Left lung (tissue), 10 donors: ENCODE data around the gene WTAP. TPM values are rescaled to one million over a fixed set of nuclear protein-coding genes. Genes with fewer than 3 reads are reported as not detected.

Experiments
- ATAC-seq: fragments of 200-7000 bp; cut with Tn5 transposase; one replicate; pipeline ENCODE4 v1.9.1; 2020; ENCODE audit warnings: moderate library complexity
- DNase-seq, 4 donors: peaks; one replicate each; pipeline ENCODE4 v3.0.0-alpha.2; 2013 to 2020
- H3K27ac ChIP-seq, 2 donors: fragments of 200-600 bp; sonication (generic) in 1 of 2; one replicate each; pipeline versions ENCODE4 v1.5.0 to v1.8.0; 2020 to 2021
- H3K27me3 ChIP-seq, 2 donors: fragments of 200-600 bp; sonication (generic) in 1 of 2; one replicate each; pipeline versions ENCODE4 v1.5.0 to v1.8.0; 2020 to 2021
- H3K36me3 ChIP-seq, 2 donors: fragments of 200-600 bp; sonication (generic) in 1 of 2; one replicate each; pipeline versions ENCODE4 v1.5.0 to v1.8.0; 2020 to 2021
- H3K4me1 ChIP-seq, 2 donors: fragments of 200-600 bp; one replicate each; pipeline ENCODE4 v1.8.0; 2021
- H3K4me3 ChIP-seq, 2 donors: fragments of 200-600 bp; sonication (generic) in 1 of 2; one replicate each; pipeline versions ENCODE4 v1.5.0 to v1.8.0; 2020 to 2021; ENCODE audit warnings: mild to moderate bottlenecking in 1 of 2
- H3K9me3 ChIP-seq, 2 donors: fragments of 200-600 bp; sonication (generic) in 1 of 2; one replicate each; pipeline versions ENCODE4 v1.5.0 to v1.8.0; 2020 to 2021
- intact Hi-C, 2 donors: fragments of 100-400 bp; cut with DNase I; formaldehyde crosslinking; loops; one replicate each; pipeline versions ENCODE4 v1.11.2 to v1.14.2; 2022
- polyA plus RNA-seq, 6 donors: library from polyadenylated mRNA; unstranded; fragments of 120-200 nt; gene quantifications; one replicate each; pipeline ENCODE4 v1.2.1, GENCODE V29; 2013; ENCODE audit not compliant: insufficient read length in 6 of 6
- total RNA-seq, 2 donors: library from RNA; stranded (reverse); fragmentation: NEBNext Ultra II Directional; extraction: Animal tissue kit (Norgen Biotek cat#: 25700); gene quantifications; one replicate each; pipeline ENCODE4 v1.2.1, GENCODE V29; 2021
- TF ChIP-seq, protein P1 (sequence below), 2 donors: fragments of 200-600 bp; sonication (generic) in 1 of 2; IDR thresholded peaks; one replicate each; pipeline versions ENCODE4 v1.5.0 to v1.8.0; 2021; ENCODE audit warnings: antibody characterized with exemption in 2 of 2
- donor health status: DM: no; HTN: yes; CAD: no.
- donor health status: DM: no; HTN: no; CAD: no.

Gene WTAP
- total and polyA plus RNA-seq, 8 donors, result 66.6 to 135 (median 125) TPM

DNA sequence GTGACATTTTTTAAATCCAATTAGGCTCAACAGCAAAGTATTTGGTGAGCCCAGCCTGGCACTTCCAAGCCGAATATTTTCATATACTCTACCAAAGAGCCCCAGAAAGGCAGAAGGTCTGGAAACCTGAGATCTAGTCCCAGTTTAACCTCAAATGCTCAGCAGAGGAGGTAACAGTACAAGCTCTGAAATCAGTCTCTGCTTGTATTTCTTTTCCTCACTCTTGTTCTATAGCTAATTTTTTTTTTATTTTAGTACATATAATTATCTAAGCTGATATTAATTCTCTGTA, 43.3 kb upstream of the WTAP start:
- intact Hi-C loops, result no loop called here
- Histone ChIP-seq H3K4me1 (peaks cover 5 to 96% of the 10 kb centered on the region in 2 donors), H3K36me3 (peaks cover 0 to 100% of the 10 kb centered on the region in 2 donors), H3K27me3 (no peaks in the 10 kb centered on the region), H3K4me3 (peak overlapping the region in 1 of 2 donors; percentile 4), H3K9me3 (no peaks in the 10 kb centered on the region), H3K27ac (peak overlapping the region in 1 of 2 donors; percentile 19)
- no peak for DNase-seq
- TF ChIP-seq, protein P1, sequence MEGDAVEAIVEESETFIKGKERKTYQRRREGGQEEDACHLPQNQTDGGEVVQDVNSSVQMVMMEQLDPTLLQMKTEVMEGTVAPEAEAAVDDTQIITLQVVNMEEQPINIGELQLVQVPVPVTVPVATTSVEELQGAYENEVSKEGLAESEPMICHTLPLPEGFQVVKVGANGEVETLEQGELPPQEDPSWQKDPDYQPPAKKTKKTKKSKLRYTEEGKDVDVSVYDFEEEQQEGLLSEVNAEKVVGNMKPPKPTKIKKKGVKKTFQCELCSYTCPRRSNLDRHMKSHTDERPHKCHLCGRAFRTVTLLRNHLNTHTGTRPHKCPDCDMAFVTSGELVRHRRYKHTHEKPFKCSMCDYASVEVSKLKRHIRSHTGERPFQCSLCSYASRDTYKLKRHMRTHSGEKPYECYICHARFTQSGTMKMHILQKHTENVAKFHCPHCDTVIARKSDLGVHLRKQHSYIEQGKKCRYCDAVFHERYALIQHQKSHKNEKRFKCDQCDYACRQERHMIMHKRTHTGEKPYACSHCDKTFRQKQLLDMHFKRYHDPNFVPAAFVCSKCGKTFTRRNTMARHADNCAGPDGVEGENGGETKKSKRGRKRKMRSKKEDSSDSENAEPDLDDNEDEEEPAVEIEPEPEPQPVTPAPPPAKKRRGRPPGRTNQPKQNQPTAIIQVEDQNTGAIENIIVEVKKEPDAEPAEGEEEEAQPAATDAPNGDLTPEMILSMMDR (IDR thresholded peaks at IDR 0.05), result no peak
- no peak for ATAC-seq

DNA sequence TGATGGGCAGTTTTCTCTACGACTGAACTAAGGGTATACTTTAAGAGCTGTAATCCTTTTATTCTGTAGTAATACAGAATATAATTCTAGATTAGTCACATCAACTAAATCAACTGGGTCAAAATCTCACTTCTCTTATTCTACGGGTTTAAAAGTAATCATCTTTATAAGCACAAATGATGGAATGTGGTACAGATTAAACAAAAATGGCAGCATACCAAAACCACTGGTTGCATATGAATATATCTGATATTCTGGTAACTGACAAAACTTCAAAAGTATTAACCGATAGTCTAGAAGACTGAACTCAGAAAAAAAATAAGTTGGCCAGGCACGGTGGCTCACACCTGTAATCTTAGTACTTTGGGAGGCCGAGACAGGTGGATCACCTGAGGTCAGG, 41.3 kb upstream of the WTAP start:
- H3K4me1 ChIP-seq, result peaks cover 0 to 97% of the 10 kb centered on the region in 2 donors
- H3K27ac ChIP-seq, result peak overlapping the region in 1 of 2 donors; percentile 98
- TF ChIP-seq, protein P1 (IDR thresholded peaks at IDR 0.05), result no peak
- DNase-seq (no peak), ATAC-seq (no peak)
- no peaks in the 10 kb centered on the region for H3K27me3 ChIP-seq
- intact Hi-C loops, result no loop called here
- peak overlapping the region in 1 of 2 donors; percentile 97 for H3K4me3 ChIP-seq
- peaks cover 0 to 92% of the 10 kb centered on the region in 2 donors for H3K36me3 ChIP-seq
- H3K9me3 ChIP-seq, result no peaks in the 10 kb centered on the region

DNA sequence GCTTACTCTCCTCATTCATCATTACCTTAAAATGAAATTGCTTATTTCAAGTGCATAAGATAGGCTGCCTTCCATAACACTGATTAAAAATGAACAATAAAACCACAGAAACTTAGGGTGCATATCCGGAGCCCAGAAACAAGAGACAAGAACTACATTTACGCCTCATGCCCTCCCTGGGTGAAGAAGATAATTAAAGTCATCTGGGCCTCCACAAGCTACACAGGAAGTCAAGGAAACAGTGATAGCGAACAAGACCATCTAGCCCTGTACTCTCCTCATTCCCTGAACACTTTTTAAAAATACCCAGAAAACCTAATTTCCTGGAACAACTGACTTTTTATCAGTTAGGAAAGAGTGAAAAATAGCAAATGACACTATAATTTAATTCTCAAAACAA, 40.6 kb upstream of the WTAP start:
- TF ChIP-seq, protein P1 (IDR thresholded peaks at IDR 0.05), result no peak
- Histone ChIP-seq H3K27ac (peak overlapping the region in 1 of 2 donors; percentile 98), H3K9me3 (no peaks in the 10 kb centered on the region), H3K36me3 (peaks cover 0 to 87% of the 10 kb centered on the region in 2 donors), H3K4me3 (peak overlapping the region in 1 of 2 donors; percentile 97), H3K27me3 (no peaks in the 10 kb centered on the region), H3K4me1 (peaks cover 3 to 94% of the 10 kb centered on the region in 2 donors)
- no peak for ATAC-seq
- intact Hi-C loops, result no loop called here
- no peak for DNase-seq

DNA sequence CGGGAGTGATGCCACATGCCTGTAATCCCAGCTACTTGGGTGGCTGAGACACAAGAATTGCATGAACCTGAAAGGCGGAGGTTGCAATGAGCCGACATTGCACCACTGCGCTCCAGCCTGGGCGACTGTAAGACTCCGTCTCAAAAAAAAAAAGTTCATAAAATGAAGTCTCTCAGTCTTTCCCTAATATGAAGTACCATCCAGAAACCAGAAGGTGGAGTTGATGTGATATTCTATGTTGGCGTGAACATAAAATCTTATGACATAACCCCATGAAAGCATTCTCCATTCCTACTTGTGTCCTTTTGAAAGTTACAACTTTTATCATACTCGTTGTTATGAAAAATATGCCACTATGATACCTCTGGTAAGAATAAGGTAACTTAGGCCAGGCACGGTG, 40.0 kb upstream of the WTAP start:
- Histone ChIP-seq H3K4me3 (peak overlapping the region in 1 of 2 donors; percentile 97), H3K27ac (peak overlapping the region in 1 of 2 donors; percentile 98), H3K9me3 (no peaks in the 10 kb centered on the region), H3K36me3 (peaks cover 0 to 87% of the 10 kb centered on the region in 2 donors), H3K27me3 (no peaks in the 10 kb centered on the region), H3K4me1 (peaks cover 8 to 93% of the 10 kb centered on the region in 2 donors)
- TF ChIP-seq, protein P1 (IDR thresholded peaks at IDR 0.05), result no peak
- ATAC-seq (no peak), DNase-seq (no peak)
- intact Hi-C loops, result no loop called here

DNA sequence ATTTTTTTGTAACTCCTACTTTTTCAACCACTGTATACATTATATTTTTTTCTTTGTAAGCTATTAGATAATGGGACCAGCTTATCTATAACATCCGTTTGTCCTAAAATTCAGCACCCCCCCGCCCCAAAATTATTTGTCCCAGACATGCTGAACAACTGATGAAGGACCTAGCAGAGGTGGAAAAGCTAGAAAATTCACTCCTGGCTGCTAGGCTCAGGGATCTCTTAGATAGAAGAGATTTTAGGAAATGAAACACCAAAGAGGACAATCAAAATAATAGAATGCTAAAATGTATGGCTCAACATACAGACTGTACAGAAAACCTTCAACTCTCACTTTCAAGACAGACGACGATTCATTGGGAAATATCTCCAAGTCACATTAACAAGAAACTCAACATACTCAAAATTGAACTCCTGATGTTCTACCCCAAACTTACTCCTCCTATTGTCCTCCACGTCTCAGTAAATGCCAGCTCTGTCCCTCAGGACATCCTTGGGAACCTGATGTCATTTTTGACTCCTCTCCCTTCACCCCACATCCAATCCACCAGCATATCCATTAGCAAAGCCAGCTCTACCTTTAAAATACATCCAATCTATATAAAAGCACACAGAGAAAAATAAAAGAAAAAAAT, 38.9 kb upstream of the WTAP start:
- TF ChIP-seq, protein P1 (IDR thresholded peaks at IDR 0.05), result no peak
- Histone ChIP-seq H3K9me3 (no peaks in the 10 kb centered on the region), H3K4me3 (peak overlapping the region in 1 of 2 donors; percentile 97), H3K36me3 (peaks cover 0 to 78% of the 10 kb centered on the region in 2 donors), H3K27ac (peak overlapping the region in 1 of 2 donors; percentile 98), H3K4me1 (peaks cover 8 to 83% of the 10 kb centered on the region in 2 donors), H3K27me3 (no peaks in the 10 kb centered on the region)
- DNase-seq (no peak), ATAC-seq (no peak)
- intact Hi-C loops, result no loop called here
